ENCODE measurements around the gene FAAP100.

FAAP100 gene

DNA sequence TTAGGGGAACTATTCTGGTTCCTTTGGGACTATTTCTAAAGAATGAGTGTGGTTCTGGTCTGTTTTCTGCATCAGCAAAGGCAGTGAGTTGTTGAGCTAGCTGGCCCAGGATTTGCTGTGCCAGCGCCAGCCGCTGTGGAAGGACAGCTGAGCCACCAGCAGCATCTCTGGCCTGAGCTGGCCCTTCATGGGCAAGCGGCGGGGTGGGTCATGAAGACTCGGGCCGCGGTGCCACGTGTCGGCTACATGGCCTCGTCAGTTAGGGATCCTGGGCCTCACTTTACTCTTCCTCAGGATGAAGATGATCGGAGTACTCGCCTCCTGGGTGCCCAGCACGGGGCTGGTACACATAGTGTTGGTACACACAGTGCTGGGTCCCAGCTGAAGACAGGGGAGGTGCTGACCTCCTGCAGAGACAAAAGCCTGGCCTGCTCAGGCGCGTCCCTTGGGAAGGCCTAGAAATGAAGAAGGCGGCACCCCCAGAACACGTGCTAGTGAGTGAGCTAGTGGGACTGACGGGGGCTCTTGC is 17.9 kb upstream of the FAAP100 start:
- no peak for DNase-seq (ENCODE audit: low read depth)
- no peak overlapping the region for H3K4me3 ChIP-seq (ENCODE audit: low read depth, low read length)
- TF ChIP-seq, protein P1, sequence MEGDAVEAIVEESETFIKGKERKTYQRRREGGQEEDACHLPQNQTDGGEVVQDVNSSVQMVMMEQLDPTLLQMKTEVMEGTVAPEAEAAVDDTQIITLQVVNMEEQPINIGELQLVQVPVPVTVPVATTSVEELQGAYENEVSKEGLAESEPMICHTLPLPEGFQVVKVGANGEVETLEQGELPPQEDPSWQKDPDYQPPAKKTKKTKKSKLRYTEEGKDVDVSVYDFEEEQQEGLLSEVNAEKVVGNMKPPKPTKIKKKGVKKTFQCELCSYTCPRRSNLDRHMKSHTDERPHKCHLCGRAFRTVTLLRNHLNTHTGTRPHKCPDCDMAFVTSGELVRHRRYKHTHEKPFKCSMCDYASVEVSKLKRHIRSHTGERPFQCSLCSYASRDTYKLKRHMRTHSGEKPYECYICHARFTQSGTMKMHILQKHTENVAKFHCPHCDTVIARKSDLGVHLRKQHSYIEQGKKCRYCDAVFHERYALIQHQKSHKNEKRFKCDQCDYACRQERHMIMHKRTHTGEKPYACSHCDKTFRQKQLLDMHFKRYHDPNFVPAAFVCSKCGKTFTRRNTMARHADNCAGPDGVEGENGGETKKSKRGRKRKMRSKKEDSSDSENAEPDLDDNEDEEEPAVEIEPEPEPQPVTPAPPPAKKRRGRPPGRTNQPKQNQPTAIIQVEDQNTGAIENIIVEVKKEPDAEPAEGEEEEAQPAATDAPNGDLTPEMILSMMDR (IDR thresholded peaks at IDR 0.05; ENCODE audit: control insufficient read depth, extremely low read depth, insufficient read depth) = no peak

DNA sequence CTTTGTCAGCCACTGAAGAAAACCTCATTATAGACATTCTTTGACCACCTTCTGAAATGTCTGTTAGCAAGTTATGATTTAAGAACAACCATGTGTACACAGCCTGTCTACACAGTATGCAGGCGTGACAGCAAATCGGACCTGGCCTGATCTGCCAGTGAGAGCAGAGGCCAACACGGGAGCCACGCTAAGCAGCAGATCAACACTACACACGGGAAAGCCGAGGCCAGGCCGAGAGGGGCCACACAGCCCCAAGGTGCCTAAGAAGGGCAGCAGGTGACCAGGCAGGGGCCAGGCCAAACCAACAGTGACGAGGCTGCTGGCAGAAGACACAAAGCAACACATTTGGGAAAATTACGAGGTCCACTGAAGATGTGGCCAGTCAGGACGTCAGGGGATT is 16.3 kb upstream of the FAAP100 start:
- DNase-seq (ENCODE audit: low read depth) = no peak
- H3K4me3 ChIP-seq (ENCODE audit: low read depth, low read length) = no peak overlapping the region
- TF ChIP-seq, protein P1 (IDR thresholded peaks at IDR 0.05; ENCODE audit: control insufficient read depth, extremely low read depth, insufficient read depth) = no peak

- no peak for DNase-seq (ENCODE audit: low read depth)
- H3K4me3 ChIP-seq (ENCODE audit: low read depth, low read length) = peak overlapping the region; percentile 35
- TF ChIP-seq, protein P1 (IDR thresholded peaks at IDR 0.05; ENCODE audit: control insufficient read depth, extremely low read depth, insufficient read depth) = no peak
Measured at GRCh38 chr17:81567191-81567590, 15.0 kb upstream of the FAAP100 start.

GRCh38 chr17:81566461-81567126 is 14.4 kb upstream of the FAAP100 start:
- TF ChIP-seq, protein P1 (IDR thresholded peaks at IDR 0.05; ENCODE audit: control insufficient read depth, extremely low read depth, insufficient read depth) = no peak
- H3K4me3 ChIP-seq (ENCODE audit: low read depth, low read length) = peak overlapping the region; percentile 35
- DNase-seq (ENCODE audit: low read depth) = peak; percentile 84

DNA sequence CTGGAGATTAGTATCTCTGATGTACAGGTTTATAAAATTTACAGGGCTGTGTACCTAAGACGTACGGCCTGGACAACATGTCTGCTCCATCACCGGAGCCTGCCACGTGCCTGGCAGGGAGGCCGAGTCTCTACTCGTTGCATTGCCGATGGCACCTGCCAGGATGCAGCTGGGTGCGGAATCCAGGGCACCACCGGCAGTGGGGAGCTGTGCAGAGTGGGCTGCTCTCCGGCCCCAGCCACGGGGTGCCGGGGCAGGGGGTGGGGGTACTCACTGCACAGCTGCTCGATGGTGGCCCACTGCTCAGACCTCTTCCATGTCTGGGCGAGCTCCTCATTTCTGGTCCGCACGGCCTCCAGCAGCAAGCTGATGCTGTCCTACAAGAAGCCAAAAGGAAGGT is 13.1 kb upstream of the FAAP100 start:
- no peak overlapping the region for H3K4me3 ChIP-seq (ENCODE audit: low read depth, low read length)
- TF ChIP-seq, protein P1 (IDR thresholded peaks at IDR 0.05; ENCODE audit: control insufficient read depth, extremely low read depth, insufficient read depth) = no peak
- no peak for DNase-seq (ENCODE audit: low read depth)

- TF ChIP-seq, protein P1 (IDR thresholded peaks at IDR 0.05; ENCODE audit: control insufficient read depth, extremely low read depth, insufficient read depth) = no peak
- no peak overlapping the region for H3K4me3 ChIP-seq (ENCODE audit: low read depth, low read length)
- no peak for DNase-seq (ENCODE audit: low read depth)
Measured at GRCh38 chr17:81564778-81565177, 12.6 kb upstream of the FAAP100 start.

Measured in LNCaP clone FGC (cell line).